Suprapubic skin (tissue), 4 donors: Measurements from ENCODE around the gene VEGFA.

Experiments
- CTCF ChIP-seq, 2 donors: fragments of 200-600 bp in 1 of 2; fragments of 450-650 bp in 1 of 2; sonication (generic) in 1 of 2; IDR thresholded peaks; one replicate each; pipeline ENCODE4 v1.5.1; 2016 to 2019; ENCODE audit warnings: antibody characterized with exemption in 2 of 2, mild to moderate bottlenecking in 1 of 2, moderate library complexity in 1 of 2
- EP300 ChIP-seq: sonication (generic); formaldehyde crosslinking; IDR thresholded peaks from one replicate; pipeline ENCODE4 v1.6.1; 2017; ENCODE audit warnings: antibody characterized with exemption
- POLR2AphosphoS5 ChIP-seq, 3 donors: sonication (generic); formaldehyde crosslinking; IDR thresholded peaks; one replicate each; pipeline ENCODE4 v1.6.1; 2017; ENCODE audit warnings: antibody characterized with exemption in 3 of 3

GRCh38 chr6:43741829-43742228 is 28.2 kb upstream of the VEGFA start:
- TF ChIP-seq EP300, result no peak
- no peak for TF ChIP-seq CTCF (IDR thresholded peaks at IDR 0.05)
- no peak for TF ChIP-seq POLR2AphosphoS5 (IDR thresholded peaks at IDR 0.05)
